ENCODE measurements around the gene AUP1.

Gene AUP1

DNA sequence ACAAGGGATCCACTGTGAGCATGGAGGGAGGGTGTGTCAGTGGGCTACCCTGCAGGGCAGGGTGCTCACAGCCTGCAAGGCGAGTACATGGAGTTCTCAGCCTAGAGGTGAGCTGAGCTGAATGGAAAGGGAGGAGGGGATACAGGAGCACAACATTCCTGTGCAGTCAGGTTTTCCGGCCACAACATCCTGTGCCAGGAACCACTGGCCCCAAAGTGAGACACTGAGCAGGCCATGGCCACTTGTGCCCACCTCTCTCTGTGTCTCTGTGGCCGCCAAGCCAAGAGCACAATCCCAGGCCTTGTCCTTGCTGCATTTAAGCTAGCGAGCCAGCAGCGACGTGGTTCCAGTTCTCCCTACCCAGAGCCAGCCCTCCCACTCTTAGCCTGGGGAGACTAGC is 31.1 kb upstream of the AUP1 start:
- TF ChIP-seq, protein P1, sequence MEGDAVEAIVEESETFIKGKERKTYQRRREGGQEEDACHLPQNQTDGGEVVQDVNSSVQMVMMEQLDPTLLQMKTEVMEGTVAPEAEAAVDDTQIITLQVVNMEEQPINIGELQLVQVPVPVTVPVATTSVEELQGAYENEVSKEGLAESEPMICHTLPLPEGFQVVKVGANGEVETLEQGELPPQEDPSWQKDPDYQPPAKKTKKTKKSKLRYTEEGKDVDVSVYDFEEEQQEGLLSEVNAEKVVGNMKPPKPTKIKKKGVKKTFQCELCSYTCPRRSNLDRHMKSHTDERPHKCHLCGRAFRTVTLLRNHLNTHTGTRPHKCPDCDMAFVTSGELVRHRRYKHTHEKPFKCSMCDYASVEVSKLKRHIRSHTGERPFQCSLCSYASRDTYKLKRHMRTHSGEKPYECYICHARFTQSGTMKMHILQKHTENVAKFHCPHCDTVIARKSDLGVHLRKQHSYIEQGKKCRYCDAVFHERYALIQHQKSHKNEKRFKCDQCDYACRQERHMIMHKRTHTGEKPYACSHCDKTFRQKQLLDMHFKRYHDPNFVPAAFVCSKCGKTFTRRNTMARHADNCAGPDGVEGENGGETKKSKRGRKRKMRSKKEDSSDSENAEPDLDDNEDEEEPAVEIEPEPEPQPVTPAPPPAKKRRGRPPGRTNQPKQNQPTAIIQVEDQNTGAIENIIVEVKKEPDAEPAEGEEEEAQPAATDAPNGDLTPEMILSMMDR (IDR thresholded peaks at IDR 0.05; ENCODE audit: low read depth, low read length, missing control alignments), result no peak
- Histone ChIP-seq H3K27me3 (replicated peaks) (no peaks in the 10 kb centered on the region), H3K36me3 (replicated peaks) (peaks cover 6% of the 10 kb centered on the region), H3K27ac (no peak overlapping the region), H3K4me3 (ENCODE audit: low read depth, low read length) (no peak overlapping the region)
- DNase-seq, result no peak
- in situ Hi-C loops (cut with HindIII; ENCODE audit: low pct_ligation_motif_present, low sequenced_read_pairs), result no loop called here

DNA sequence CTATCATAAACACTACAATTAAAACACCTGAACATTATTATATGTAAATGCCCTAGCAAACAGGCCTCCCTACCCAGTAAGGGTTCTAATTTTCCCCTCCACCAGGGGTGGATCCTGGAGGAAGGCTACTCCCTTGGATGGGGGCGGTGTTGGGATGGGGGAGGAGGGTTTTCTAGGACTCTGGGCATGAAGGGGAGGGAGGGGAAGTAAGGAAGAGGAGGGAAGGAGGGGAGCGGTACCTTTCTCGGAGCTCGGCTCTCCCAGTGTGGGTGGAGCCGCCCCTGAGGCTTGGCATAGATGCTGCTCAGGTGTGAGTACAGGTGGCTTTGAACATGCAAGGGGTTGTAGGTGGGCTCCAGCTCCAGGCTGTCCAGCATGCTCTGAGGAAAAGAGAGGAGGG is 30.4 kb upstream of the AUP1 start:
- H3K27me3 ChIP-seq (replicated peaks), result no peaks in the 10 kb centered on the region
- no peak overlapping the region for H3K4me3 ChIP-seq (ENCODE audit: low read depth, low read length)
- in situ Hi-C loops (cut with HindIII; ENCODE audit: low pct_ligation_motif_present, low sequenced_read_pairs), result no loop called here
- H3K27ac ChIP-seq, result no peak overlapping the region
- TF ChIP-seq, protein P1 (IDR thresholded peaks at IDR 0.05; ENCODE audit: low read depth, low read length, missing control alignments), result no peak
- H3K36me3 ChIP-seq (replicated peaks), result peaks cover 6% of the 10 kb centered on the region
- no peak for DNase-seq

- H3K4me3 ChIP-seq (ENCODE audit: low read depth, low read length), result no peak overlapping the region
- in situ Hi-C loops (cut with HindIII; ENCODE audit: low pct_ligation_motif_present, low sequenced_read_pairs), result no loop called here
- DNase-seq, result no peak
- TF ChIP-seq, protein P1 (IDR thresholded peaks at IDR 0.05; ENCODE audit: low read depth, low read length, missing control alignments), result no peak
- H3K27me3 ChIP-seq (replicated peaks), result no peaks in the 10 kb centered on the region
- no peak overlapping the region for H3K27ac ChIP-seq
- H3K36me3 ChIP-seq (replicated peaks), result peaks cover 6% of the 10 kb centered on the region
These were observed 29.1 kb upstream of the AUP1 start for GRCh38 chr2:74558284-74559230.

DNA sequence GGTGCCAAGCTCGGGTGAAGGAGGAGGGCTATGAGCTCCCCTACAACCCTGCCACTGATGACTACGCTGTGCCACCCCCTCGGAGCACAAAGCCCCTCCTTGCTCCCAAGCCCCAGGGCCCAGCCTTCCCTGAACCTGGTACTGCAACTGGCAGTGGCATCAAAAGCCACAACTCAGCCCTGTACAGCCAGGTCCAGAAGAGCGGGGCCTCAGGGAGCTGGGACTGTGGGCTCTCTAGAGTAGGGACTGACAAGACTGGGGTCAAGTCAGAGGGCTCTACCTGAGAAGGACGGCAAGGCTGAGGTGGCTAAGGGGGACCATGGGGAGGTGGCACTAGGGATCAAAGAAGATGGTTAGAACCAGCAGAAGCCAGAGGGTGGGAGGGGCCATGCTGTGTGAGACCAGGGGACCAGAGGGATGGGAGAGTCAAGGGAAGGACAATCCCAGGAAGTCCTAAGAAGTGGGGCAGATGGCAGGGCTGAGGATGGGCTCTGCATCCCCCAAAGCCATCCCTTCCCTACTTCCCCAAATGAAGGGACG is 27.4 kb upstream of the AUP1 start:
- in situ Hi-C loops (cut with HindIII; ENCODE audit: low pct_ligation_motif_present, low sequenced_read_pairs), result no loop called here
- Histone ChIP-seq H3K4me3 (ENCODE audit: low read depth, low read length) (no peak overlapping the region), H3K36me3 (replicated peaks) (peaks cover 6% of the 10 kb centered on the region), H3K27ac (no peak overlapping the region), H3K27me3 (replicated peaks) (no peaks in the 10 kb centered on the region)
- TF ChIP-seq, protein P1 (IDR thresholded peaks at IDR 0.05; ENCODE audit: low read depth, low read length, missing control alignments), result no peak
- DNase-seq, result no peak

- in situ Hi-C loops (cut with HindIII; ENCODE audit: low pct_ligation_motif_present, low sequenced_read_pairs), result no loop called here
- TF ChIP-seq, protein P1 (IDR thresholded peaks at IDR 0.05; ENCODE audit: low read depth, low read length, missing control alignments), result no peak
- Histone ChIP-seq H3K27ac (no peak overlapping the region), H3K4me3 (ENCODE audit: low read depth, low read length) (no peak overlapping the region), H3K27me3 (replicated peaks) (no peaks in the 10 kb centered on the region), H3K36me3 (replicated peaks) (peaks cover 6% of the 10 kb centered on the region)
- DNase-seq, result no peak
These were observed 26.7 kb upstream of the AUP1 start for GRCh38 chr2:74556159-74556558.
